Stimulated activated CD4-positive, alpha-beta T cell treated with anti-CD3 and anti-CD28 coated beads, Interleukin-1b, Interleukin-23, amount 100 ng/mL, for 1 hour (primary cell): Measurements from ENCODE around the gene JUND.
A peak's percentile ranks its signal among the peaks of the same experiment; 100 is the strongest.

Experiments
- DNase-seq, 2 donors: peaks; one replicate each; pipeline ENCODE4 v3.0.0-alpha.2; 2020; ENCODE audit warnings: low read depth in 2 of 2

JUND gene

DNA sequence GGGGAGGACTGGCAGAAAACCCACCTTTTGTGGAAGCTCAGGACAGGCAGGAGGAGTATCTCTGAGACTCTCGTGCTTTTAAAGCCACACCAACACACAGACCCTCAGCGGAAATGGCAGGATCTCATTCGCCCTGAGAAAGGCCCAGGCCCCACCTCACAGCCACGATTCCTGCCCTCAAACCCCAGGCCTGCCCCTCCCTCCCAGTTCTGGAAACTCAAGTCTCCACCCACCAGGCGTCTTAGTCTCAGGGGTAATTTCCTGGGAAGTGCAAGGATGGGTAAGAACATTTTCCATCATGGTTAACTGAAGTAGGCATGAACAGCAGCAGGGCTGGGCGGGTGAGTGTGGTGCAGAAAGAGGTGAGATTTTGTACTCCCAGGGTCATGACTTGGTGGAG lies 47.2 kb downstream of the JUND start:
- DNase-seq, result no peak

DNA sequence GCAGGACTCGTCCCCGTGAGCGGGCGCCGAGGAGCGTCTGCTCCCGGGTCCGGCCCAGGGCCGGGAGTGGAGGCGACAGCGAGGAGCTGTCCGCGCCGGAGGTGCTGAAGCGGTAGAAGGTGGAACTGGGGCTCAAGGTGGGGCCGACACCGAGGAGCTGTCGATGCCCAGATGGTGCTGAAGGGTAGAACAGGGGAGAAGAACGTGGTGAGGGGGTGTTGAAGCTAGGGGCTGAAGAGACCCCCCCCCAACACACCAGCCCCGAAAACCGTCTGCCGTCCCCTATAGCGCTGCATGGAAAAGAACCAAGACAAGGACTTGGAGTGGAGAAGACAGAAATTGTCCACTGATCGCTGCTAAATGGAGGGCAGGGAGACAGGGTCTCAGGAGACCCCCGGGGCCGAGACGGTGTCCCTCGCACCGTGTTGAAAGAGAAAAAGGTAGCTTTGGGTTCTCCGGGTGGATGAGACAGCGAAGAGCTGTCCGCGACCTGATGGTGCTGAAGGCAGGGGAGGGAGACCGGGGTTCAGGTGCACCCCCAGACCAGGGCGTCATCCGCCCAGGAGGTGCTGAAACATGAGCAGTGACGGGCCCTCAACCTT lies 48.1 kb downstream of the JUND start:
- peak in 1 of 2 donors; percentile 32 for DNase-seq

DNA sequence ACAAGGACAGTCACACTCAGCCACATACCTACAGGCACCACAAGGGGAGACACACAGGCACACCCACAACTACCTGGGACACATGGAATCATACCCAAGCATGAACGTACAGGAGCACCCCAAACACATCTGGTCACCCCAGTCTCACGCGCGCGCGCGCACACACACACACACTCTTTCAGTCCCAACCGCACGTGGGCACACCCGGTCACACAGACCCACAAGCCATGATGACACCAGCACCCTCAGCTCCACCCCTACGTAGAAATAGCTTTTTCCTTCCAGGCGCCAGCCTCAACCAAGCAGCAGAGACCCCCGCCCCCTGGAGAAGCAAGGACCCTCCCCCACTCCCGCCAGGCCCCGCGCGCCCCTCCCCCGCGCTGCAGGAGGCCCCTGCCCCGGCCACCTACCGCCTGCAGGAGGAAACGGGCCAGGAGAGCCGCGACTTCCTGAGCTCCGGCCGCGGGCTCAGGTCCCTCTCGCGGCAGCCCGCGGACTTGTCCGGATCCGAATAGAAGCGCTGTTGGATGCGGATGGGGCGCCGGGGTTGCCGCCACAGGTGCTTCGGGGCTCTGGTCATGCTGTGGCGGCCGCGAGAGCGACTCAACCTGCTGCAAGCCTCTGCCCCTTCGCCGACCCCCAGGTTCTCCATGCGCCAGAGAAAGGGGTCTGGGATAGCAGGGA lies 48.7 kb downstream of the JUND start:
- no peak for DNase-seq

DNA sequence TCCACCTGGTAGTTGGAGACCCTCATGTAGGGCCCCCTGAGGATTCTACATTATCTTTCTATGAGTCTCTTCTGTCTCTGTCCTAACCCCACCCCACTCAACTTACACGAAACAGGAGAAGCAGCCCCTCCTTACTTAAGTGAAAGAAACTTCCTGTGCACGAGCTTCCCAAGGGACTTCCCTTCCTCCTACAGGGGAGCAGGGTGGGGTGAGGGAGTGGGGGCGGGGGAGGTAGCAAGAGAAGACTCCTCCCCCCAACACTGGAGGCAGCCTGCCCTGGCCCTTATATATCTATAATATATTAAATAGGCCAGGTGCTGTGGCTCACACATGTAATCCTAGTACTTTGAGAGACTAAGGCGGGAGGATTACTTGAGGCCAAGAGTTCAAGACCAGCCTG lies 49.6 kb downstream of the JUND start:
- DNase-seq, result no peak

DNA sequence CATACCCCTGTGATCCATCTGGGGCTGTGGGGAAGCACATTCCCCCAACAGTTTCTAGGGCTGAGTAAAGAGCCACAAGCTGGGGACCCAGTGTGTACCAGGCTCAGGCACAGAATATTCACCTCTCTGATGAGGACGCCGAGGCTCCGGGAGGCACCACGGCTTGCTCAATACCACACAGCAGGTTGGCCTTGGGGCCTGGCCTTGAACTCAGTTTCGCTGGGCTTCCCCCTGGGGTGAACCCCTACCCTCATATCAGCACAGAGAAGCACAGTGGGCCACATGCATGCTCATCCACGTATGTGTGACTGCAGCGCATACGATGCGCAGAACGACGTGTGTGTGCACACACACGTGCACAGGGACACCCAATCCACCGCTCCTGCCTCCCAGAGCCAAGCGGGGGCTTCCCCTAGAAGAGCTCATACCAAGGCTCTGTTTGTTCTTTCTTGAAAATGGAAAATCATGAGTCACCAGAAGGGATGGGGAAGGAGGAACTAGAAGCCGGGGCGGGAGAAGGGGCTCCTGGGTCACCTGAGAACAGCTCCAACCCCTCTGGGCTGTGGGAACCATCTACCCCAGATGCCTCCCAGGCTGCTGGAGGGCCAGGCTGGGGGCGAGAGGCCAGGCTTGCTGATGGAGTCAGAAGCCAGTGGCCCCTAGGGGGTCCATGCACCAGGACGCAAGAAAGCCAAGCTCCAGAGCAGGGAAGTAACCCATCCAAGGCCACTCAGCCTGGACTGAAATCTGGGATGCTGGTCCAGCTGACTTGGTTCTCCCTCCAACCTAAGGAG lies 50.3 kb downstream of the JUND start:
- no peak for DNase-seq

DNA sequence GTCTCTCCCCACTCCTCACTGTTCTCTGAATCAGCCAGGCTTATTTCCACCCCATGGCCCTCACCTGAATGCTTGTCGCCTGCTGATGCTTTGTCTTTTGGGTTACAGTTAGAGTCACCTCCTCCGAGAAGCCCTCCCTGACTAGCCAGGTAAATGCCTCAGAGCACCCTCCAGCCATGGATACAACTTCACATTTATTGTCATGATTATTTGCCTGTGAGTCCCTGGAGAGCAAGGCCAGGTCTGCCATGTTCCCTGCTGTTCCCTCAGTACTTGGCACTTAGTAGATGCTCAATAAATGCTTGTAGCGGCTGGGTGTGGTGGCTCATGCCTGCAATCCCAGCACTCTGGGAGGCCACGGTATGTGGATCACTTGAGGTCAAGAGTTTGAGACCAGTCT lies 51.5 kb downstream of the JUND start:
- DNase-seq, result no peak
